ENCODE data around the gene CCDC12.

DNA sequence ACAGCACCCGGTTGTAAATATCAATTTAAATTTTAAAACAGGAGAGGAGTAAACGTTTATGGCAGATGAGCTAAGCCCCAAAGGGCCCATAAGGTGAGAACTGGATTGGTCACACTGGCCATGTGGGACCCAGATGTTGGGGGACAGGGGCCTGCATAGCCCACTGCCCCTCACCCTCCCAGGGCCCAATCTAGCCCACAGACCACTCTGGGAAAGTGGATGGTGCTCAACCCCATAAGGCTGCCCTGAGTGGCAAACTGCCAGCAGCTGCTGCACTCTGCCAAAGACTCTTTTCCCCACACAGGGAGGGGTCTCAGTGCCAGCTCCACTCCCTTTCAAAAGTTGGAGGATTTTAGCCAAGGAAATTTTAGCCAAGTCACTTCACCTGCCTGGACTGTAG lies 42.5 kb downstream of the CCDC12 start:
- TF ChIP-seq, protein P1, sequence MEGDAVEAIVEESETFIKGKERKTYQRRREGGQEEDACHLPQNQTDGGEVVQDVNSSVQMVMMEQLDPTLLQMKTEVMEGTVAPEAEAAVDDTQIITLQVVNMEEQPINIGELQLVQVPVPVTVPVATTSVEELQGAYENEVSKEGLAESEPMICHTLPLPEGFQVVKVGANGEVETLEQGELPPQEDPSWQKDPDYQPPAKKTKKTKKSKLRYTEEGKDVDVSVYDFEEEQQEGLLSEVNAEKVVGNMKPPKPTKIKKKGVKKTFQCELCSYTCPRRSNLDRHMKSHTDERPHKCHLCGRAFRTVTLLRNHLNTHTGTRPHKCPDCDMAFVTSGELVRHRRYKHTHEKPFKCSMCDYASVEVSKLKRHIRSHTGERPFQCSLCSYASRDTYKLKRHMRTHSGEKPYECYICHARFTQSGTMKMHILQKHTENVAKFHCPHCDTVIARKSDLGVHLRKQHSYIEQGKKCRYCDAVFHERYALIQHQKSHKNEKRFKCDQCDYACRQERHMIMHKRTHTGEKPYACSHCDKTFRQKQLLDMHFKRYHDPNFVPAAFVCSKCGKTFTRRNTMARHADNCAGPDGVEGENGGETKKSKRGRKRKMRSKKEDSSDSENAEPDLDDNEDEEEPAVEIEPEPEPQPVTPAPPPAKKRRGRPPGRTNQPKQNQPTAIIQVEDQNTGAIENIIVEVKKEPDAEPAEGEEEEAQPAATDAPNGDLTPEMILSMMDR (IDR thresholded peaks at IDR 0.05): no peak
- no peak for TF ChIP-seq POLR2A (IDR thresholded peaks at IDR 0.05)

All from thyroid gland (tissue), 4 donors.